SW 1271 (cell line): ENCODE data around the gene IFT122.
"Not testable (repeated sequence)": the region's sequence is repeated elsewhere in the genome, so short reads cannot be mapped to it uniquely, and the experiment has no call there.

ENCODE experiments used
- DNase-seq, 2 experiments: peaks; one replicate each; lab custom pipeline; 2025; lab: John Stamatoyannopoulos, UW

The IFT122 gene

DNA sequence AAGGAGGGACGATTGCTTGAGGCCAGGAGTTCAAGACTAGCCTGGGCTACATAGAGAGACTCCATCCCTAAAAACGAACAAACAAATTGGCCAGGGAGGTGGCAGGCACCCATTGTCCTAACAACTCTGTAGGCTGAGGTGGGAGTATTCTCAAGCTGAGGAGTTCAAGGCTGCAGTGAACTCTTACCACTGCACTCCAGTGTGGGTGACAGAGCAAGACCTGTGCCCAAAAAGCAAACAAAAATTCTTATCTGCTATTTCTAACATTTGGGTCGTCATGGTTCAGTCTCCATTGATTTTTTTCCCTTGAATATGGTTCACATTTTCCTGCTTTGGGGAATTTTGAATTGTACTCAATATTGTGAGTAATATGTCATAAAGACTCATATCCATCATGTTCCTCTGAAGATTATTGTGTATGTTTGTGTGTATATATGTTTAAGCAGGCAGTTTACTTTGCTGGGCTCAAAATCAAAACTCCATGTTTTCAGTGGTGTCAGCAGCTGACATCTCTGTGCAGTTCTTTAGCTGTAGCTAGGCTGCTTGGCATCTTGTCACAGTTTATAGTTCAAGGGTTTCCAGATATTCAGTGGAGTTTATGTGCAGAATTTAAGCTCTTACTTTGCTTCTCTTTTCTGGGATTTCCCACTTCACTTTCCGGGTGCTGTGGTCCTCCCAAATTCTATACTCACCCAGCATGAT is 33.2 kb downstream of the IFT122 start:
- no peak for DNase-seq

GRCh38 chr3:129473769-129474152 is 33.7 kb downstream of the IFT122 start:
- DNase-seq, result no peak

- DNase-seq, result no peak
Measured at GRCh38 chr3:129474984-129475804, 35.2 kb downstream of the IFT122 start.

DNA sequence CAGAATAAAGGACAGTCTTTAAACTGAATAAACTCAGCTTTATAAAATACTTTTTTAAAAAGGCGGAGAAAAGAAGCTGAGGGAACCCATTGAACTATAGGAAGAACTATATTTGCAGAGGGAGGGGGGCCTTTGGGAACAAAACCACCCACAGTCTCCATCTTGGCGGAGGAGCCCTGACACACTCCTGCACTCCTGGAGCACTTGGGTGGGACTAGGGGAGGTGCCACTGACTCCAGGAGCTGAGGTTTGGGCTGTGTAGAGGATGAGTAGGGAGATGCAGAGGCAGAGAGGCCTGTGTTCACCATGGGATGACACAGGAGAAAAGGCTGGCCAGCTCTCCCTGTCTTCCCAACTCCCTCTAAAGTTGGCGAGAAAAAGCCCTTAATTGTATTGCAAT is 35.8 kb downstream of the IFT122 start:
- DNase-seq, result no peak

DNA sequence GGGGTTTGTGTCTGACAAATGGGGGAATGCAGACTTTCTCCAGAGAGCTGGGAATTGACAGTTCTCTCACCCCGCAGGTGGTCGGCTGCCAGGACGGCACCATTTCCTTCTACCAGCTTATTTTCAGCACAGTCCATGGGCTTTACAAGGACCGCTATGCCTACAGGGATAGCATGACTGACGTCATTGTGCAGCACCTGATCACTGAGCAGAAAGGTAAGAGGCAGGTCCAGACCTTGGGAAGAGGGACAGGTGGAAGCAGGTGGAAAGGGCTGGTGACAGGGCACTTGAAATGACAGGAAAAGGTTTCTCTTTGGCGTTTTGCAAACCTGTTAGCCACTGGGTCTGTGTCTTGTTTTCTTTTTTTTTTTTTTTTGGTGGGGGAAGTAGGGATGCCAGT is 36.6 kb downstream of the IFT122 start:
- no peak for DNase-seq

- not testable (repeated sequence) for DNase-seq
Measured at GRCh38 chr3:129481225-129481765, 41.3 kb downstream of the IFT122 start.

DNA sequence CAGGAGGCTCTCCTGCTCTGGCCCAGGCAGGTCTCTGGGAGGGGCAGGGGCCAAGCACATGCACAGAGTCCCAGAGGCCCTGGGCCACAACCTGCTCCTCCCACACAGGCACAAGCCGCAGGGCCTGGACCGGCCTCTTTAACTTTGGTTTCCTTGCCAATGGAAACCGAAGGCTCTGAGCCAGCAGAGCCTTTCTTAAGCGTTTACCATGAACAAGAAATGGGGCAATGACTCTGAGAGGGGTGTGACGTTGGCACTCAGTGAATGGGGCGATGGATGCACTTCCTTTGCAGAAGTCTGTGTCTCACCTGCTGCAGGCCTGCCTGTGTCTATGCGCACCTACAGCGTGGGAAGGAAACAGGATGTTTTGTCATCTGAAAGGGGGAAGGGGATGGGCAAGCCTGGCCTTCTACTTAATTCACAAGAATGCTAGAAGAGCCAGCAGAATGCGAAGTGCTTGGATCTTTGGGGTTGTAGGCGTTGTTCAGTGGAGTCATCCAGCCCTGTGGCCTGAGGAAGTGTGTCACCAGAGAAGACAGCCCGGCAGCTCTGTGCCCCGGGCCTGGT is 41.8 kb downstream of the IFT122 start:
- no peak for DNase-seq

- DNase-seq, result no peak
Measured at GRCh38 chr3:129482721-129483120, 42.7 kb downstream of the IFT122 start.

DNA sequence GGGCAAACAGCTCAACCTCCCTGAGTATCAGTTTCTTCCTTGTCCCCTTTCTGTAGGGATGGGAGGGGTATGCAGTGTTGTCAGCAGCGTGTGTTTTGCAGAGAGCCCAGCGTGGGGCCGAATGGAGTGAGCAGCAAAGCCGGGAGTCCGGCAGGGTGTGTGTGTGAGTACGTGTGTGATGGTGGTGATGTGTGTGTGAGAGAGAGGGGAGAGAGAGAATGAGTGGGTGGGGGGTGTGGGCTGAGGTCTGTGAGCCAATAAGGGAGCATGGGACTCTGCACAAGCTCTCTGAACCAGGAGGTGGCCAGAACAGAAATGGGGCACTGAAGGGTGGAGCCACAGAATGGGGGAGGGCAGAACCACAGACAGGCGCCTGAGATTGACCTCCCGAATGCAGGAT is 43.8 kb downstream of the IFT122 start:
- DNase-seq, result no peak

DNA sequence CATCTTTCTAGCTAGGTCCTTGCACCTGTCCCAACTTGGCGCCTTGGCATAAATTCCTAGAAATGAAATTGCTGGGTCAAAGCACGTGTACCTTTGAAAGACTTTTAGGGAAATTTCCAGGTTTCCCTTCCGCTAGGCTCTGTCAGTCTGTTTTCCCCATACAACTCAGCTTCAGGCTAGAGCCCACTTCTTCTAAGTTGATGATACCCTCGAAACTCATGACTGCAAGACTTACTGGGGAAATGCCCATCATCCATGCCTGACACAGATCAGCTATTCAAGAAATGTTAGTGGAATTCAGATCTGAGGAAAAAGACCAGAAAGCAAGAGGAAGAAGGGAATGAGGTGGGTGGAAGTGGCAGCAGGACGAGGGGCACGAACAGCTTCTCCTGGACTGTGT is 45.1 kb downstream of the IFT122 start:
- DNase-seq, result not testable (repeated sequence)

- DNase-seq, result no peak
Measured at GRCh38 chr3:129485721-129486663, 46.0 kb downstream of the IFT122 start.

GRCh38 chr3:129486664-129487035 is 46.6 kb downstream of the IFT122 start:
- DNase-seq, result no peak

GRCh38 chr3:129487183-129487867 is 47.3 kb downstream of the IFT122 start:
- no peak for DNase-seq

DNA sequence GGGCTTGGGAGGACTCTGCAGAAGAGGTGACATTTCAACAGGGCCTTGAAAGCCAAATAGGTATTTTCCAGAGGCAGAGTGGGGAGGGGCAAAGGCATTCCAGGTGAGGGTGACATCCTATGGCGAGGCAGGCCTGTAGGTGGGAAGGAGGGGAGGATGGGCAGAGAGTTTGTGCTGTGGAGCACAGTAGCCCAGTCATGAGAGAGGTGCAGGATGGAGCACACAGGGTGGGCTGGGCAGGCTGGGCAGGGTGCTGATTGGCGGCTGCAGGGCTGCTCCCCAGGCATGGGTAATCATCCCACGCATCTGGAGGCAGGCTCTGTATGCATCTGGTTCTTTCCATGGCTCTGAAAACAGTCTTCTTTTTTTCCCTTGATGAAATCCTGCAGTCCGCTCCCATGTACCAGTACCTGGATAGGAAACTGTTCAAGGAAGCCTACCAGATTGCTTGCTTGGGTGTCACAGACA is 47.9 kb downstream of the IFT122 start:
- DNase-seq, result not testable (repeated sequence)

GRCh38 chr3:129489258-129489657 is 49.2 kb downstream of the IFT122 start:
- not testable (repeated sequence) for DNase-seq

DNA sequence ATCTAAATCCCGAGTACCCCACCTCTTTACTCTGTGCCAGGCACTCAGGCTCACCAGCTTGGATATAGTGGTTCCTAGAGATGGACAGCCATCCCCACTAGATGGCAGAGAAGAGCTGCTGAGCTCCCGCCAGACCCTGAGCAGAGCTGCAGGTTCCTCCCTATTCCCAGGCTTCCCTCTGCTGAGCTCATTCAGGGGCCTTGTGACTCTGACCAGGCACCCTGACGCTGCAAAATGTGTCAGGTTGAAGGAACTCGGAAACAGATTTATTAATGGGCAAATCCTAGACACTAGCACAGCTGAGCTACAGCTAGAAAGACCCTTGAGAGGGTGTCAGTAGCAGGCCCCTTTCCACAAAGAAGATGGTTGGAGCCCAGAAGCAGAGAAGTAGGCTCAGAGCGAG is 50.2 kb downstream of the IFT122 start:
- peak; percentile 36 to 76 for DNase-seq

- not testable (repeated sequence) for DNase-seq
Measured at GRCh38 chr3:129491077-129491476, 51.1 kb downstream of the IFT122 start.

DNA sequence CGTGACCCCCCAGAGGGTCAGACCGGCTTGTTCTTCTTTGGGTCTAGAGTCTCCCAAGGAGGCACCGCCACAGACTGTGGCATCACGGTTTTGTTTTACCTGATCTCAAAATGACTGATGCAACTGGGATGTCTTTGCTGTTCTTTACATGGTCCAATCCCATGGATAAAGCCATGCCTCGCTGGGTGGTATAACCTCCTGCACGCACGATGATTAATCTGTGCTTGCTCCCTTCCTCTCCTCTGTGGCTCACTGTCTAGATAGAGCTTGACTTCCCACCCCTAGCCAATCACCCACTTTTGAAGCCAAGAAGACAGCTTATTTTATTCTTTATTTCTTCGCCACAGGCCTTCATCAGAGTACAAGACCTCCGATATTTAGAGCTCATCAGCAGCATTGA is 51.8 kb downstream of the IFT122 start:
- no peak for DNase-seq

- DNase-seq, result no peak
Measured at GRCh38 chr3:129492691-129493090, 52.7 kb downstream of the IFT122 start.

GRCh38 chr3:129493206-129493605 is 53.2 kb downstream of the IFT122 start:
- no peak for DNase-seq

GRCh38 chr3:129494499-129494898 is 54.5 kb downstream of the IFT122 start:
- not testable (repeated sequence) for DNase-seq
